Neural crest cell (in vitro differentiated cells): ENCODE measurements around the gene ADGRE1. TPM values are rescaled to one million over a fixed set of nuclear protein-coding genes. Genes with fewer than 3 reads are reported as not detected.

ENCODE experiments used
- DNase-seq: peaks from one replicate; pipeline ENCODE4 v3.0.0; 2021; ENCODE audit warnings: low read depth, mixed read lengths, low spot score
- H3K27ac Mint-ChIP-seq: one replicate; pipeline ENCODE4 v1.8.0; 2021; ENCODE audit warnings: mild to moderate bottlenecking, mixed read lengths; ENCODE audit not compliant: unreplicated experiment
- H3K27me3 Mint-ChIP-seq: 2 replicates; pipeline ENCODE4 v1.8.0; 2021; ENCODE audit warnings: low read depth, mild to moderate bottlenecking, mixed read lengths
- H3K36me3 Mint-ChIP-seq: 2 replicates; pipeline ENCODE4 v1.8.0; 2021; ENCODE audit warnings: low read depth, mild to moderate bottlenecking, mixed read lengths
- H3K4me1 Mint-ChIP-seq: 2 replicates; pipeline ENCODE4 v1.8.0; 2021; ENCODE audit warnings: mixed read lengths
- H3K4me3 Mint-ChIP-seq: one replicate; pipeline ENCODE4 v1.8.0; 2021; ENCODE audit warnings: mild to moderate bottlenecking, mixed read lengths
- H3K9me3 Mint-ChIP-seq: 2 replicates; pipeline ENCODE4 v1.8.0; 2021; ENCODE audit warnings: mixed read lengths
- total RNA-seq: library from RNA; stranded (reverse); gene quantifications from 2 replicates; pipeline ENCODE4 v1.2.1, GENCODE V29; 2021
- TF ChIP-seq, protein P1 (sequence below): fragments of 200-600 bp; sonication (generic); conservative IDR thresholded peaks from 2 replicates; pipeline ENCODE4 v1.5.0; 2021; ENCODE audit warnings: antibody characterized with exemption, mild to moderate bottlenecking

The ADGRE1 gene
- total RNA-seq, 1 donor from 2014 or later = not detected

DNA sequence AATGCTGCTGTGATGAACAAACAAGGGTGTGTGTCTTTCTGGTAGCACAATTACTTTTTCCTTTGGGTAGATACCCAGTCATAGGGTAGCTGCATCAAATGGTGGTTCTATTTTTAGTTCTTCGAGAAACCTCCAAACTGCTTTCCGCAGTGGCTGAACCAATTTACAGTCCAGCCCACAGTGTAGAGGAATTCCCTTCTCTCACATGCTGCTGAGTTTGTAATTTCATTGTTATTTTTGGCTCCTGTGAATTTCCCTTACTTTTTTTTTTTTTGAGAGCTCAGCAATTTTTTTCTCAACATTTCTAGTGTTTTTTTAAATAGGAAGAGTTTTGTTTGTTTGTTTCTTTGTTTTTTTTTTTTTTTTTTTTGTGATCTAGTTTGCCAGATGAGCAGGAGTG is 37.5 kb upstream of the ADGRE1 start:
- no peak for DNase-seq
- no peaks in the 10 kb centered on the region for H3K36me3 Mint-ChIP-seq
- no peaks in the 10 kb centered on the region for H3K9me3 Mint-ChIP-seq
- TF ChIP-seq, protein P1, sequence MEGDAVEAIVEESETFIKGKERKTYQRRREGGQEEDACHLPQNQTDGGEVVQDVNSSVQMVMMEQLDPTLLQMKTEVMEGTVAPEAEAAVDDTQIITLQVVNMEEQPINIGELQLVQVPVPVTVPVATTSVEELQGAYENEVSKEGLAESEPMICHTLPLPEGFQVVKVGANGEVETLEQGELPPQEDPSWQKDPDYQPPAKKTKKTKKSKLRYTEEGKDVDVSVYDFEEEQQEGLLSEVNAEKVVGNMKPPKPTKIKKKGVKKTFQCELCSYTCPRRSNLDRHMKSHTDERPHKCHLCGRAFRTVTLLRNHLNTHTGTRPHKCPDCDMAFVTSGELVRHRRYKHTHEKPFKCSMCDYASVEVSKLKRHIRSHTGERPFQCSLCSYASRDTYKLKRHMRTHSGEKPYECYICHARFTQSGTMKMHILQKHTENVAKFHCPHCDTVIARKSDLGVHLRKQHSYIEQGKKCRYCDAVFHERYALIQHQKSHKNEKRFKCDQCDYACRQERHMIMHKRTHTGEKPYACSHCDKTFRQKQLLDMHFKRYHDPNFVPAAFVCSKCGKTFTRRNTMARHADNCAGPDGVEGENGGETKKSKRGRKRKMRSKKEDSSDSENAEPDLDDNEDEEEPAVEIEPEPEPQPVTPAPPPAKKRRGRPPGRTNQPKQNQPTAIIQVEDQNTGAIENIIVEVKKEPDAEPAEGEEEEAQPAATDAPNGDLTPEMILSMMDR = no peak
- H3K4me1 Mint-ChIP-seq = no peaks in the 10 kb centered on the region
- no peak overlapping the region for H3K4me3 Mint-ChIP-seq
- no peak overlapping the region for H3K27ac Mint-ChIP-seq
- H3K27me3 Mint-ChIP-seq = peaks cover 11% of the 10 kb centered on the region

DNA sequence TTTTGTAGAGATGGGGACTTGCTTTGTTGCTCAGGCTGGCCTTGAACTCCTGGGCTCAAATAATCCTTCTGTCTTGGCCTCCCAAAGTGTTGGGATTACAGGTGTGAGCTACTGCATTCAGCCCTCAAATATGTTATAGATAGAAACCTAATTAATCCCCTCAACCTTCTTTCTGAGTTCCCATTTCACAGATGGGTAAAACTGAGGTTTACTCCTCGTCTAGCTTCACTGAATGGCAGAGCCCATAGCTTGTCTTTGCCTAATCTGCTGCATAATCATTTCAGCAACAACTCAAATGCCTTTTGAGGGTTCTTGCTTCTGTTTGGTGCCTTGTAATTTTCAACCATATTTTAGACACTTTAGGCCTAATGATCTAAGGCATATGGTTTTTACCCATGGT is 36.0 kb upstream of the ADGRE1 start:
- H3K9me3 Mint-ChIP-seq = no peaks in the 10 kb centered on the region
- H3K4me1 Mint-ChIP-seq = no peaks in the 10 kb centered on the region
- no peak overlapping the region for H3K27ac Mint-ChIP-seq
- no peaks in the 10 kb centered on the region for H3K36me3 Mint-ChIP-seq
- DNase-seq = no peak
- H3K4me3 Mint-ChIP-seq = no peak overlapping the region
- TF ChIP-seq, protein P1 = no peak
- H3K27me3 Mint-ChIP-seq = peaks cover 24% of the 10 kb centered on the region

DNA sequence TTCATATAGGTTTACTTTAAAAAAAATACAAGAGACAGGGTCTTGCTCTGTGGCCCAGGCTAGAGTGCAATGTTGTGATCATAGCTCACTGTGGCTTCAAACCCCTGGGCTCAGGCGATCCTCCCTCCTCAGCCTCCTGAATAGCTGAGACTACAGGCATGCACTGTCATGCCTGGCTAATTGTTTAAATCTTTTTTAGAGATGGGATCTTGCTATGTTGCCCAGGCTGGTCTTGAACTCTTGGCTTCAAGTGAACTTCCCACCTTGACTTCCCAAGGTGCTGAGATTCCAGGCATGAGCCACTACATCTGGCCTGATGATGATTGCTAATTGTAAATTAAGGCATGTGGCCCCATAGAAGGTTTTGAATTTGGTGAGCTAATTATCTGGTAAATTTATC is 35.4 kb upstream of the ADGRE1 start:
- TF ChIP-seq, protein P1 = no peak
- H3K27ac Mint-ChIP-seq = no peak overlapping the region
- H3K4me3 Mint-ChIP-seq = no peak overlapping the region
- no peaks in the 10 kb centered on the region for H3K4me1 Mint-ChIP-seq
- peaks cover 26% of the 10 kb centered on the region for H3K27me3 Mint-ChIP-seq
- H3K9me3 Mint-ChIP-seq = no peaks in the 10 kb centered on the region
- DNase-seq = no peak
- H3K36me3 Mint-ChIP-seq = no peaks in the 10 kb centered on the region

DNA sequence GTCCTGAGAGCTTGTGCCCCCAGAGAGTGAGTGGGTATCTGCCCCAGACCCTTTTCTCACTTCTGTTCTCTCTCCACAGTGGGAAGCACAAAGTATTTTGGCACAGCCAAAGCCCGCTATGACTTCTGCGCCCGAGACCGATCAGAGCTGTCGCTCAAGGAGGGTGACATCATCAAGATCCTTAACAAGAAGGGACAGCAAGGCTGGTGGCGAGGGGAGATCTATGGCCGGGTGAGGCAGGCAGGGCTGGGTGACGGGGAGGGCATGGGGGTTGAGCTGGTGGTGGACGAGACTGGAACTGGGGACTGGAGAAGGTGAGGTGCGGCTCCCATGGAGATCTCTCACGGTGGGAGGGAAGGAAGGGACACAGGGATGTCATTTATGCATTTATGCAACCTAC is 33.5 kb upstream of the ADGRE1 start:
- no peak overlapping the region for H3K27ac Mint-ChIP-seq
- H3K27me3 Mint-ChIP-seq = peaks cover 31% of the 10 kb centered on the region
- H3K36me3 Mint-ChIP-seq = no peaks in the 10 kb centered on the region
- TF ChIP-seq, protein P1 = no peak
- no peak for DNase-seq
- H3K4me1 Mint-ChIP-seq = no peaks in the 10 kb centered on the region
- H3K9me3 Mint-ChIP-seq = no peaks in the 10 kb centered on the region
- no peak overlapping the region for H3K4me3 Mint-ChIP-seq

DNA sequence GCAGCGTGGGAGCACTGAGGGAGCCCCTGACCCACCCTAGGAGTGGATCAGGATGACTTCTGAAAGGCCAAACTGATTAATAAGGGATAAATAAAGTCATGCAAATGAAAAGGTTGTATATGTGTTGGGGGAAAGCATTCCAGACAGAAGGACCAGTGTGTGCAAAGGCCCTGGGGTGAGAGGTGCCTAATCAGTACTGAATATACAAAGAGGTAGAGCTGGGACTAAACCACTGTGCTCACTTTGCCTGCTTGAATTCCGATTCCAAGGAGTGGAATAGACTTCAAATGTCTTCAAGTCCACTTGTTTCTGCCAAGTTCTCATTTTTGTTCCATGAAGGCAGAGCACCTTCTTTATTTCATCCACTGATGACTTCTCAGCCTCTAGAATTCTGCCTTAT is 32.6 kb upstream of the ADGRE1 start:
- no peak overlapping the region for H3K4me3 Mint-ChIP-seq
- no peaks in the 10 kb centered on the region for H3K4me1 Mint-ChIP-seq
- H3K36me3 Mint-ChIP-seq = no peaks in the 10 kb centered on the region
- H3K27me3 Mint-ChIP-seq = peaks cover 31% of the 10 kb centered on the region
- DNase-seq = no peak
- TF ChIP-seq, protein P1 = no peak
- no peak overlapping the region for H3K27ac Mint-ChIP-seq
- H3K9me3 Mint-ChIP-seq = no peaks in the 10 kb centered on the region
